Mesenteric fat pad (tissue), 1 donor: ENCODE measurements around the gene NAALADL2. TPM values are rescaled to one million over a fixed set of nuclear protein-coding genes. Genes with fewer than 3 reads are reported as not detected.

Source experiments
- DNase-seq: peaks from one replicate; pipeline ENCODE4 v3.0.0-alpha.2; 2020; ENCODE audit warnings: low spot score
- total RNA-seq: library from RNA; stranded (reverse); fragmentation: NEBNext Ultra II Directional; extraction: Animal tissue kit (Norgen Biotek cat#: 25700); gene quantifications from one replicate; pipeline ENCODE4 v1.2.1, GENCODE V29; 2021
- donor health status: DM: yes; HTN: yes; CAD: no.

NAALADL2 gene
- total RNA-seq, 1 donor from 2014 or later = 12.5 TPM

DNA sequence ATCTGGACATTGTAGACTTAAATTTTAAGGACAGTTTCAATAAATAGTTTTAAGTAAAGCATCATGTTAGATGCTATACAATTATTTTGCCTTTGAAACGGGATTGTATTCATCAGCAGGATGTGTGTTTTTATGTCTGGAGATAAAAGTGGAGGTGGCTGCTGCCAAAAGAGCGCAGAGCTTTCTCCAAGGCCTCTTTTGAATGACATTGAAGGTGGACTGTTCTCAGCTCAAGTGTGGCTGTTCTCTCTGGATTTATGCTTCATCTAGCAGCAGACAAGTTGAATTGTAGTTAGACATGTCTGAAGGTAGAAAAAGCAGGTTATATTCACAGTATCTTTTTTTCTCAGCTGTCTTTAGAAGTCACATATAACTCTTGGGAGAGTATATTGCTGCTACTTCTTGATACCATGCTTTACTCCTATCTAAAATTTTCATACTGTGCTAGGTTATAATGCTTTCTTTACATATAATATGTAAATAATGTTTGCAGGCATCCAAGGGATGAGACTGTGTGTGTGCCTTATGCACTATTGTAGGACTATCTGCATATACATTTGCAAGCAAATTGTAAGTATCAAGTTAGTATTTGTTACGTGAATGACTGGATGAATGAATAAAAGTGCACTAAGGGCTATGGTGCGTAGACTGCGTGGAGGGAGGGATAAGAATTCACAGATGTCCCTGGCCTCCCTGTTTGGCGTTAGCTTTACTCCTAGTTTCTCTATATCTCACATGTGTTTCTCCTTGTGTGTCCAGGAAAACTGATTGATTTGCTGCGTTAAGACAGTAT lies 340.1 kb downstream of the NAALADL2 start:
- no peak for DNase-seq

DNA sequence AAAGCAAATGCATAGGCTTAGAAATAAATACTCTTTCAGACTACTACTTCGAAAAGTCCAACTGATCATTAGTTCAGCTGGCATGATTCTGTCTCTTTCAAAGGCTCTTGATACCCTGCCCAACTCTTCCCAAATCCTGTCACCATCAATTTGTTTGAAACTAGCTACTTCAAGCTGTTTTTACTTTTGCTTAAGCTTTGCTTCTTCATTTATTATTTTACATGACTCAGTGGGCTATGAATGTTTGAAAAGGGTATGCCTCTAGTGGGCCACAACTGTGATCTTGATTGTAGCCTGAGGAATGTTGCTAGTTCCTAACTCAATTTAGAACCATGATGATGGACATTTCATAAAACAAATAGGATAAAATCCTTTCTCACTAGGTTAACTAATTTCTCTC lies 340.8 kb downstream of the NAALADL2 start:
- no peak for DNase-seq

DNA sequence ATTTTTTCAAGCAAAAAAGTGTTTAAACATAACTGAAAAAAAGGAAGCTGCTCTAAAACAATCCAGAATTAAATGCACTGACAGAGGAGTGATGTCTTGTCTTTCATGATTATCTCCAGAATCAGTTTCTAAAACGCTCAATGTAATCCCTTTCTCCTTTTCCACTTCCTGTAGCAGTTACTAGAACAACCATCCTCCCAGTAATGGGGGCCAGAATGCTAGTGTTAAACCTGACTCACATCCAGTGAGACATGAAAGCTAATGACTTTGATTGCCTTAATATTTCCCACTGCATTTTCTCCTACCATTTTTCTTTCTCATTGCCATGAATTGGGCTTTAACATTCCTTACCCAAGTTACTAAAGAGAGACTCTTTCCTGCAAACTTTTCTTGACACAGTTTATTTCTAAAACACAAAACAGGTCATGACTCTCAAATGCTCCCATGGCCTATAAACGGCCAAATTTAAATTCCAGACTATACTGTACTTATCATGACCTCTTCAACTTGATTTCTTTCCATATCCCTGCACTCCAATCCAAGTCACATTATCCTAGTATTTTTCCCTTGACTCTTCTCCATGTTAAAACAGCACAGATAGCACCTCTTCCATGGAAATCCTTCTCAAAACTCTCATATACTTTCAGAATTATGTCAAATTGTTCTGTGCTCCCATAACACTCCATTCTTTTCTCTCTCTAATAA lies 341.4 kb downstream of the NAALADL2 start:
- DNase-seq = no peak

DNA sequence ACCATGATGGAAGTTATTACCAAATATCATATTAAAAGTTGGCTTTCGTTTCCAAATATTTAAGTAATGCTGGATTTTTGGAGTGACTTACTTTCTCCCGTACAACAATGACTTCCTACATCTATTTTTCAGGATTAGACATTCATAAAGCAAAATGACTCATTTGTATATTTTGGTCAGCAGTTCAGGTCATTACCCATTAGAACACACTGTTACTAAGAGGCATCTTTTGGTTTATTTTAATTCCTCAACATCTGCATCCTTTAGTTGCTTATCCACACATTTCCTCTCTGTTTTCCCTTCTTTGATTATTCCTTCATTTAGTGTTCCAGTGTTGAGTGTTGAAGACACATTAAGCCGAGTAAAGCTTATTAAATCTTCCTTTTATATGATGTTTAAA lies 348.2 kb downstream of the NAALADL2 start:
- no peak for DNase-seq

DNA sequence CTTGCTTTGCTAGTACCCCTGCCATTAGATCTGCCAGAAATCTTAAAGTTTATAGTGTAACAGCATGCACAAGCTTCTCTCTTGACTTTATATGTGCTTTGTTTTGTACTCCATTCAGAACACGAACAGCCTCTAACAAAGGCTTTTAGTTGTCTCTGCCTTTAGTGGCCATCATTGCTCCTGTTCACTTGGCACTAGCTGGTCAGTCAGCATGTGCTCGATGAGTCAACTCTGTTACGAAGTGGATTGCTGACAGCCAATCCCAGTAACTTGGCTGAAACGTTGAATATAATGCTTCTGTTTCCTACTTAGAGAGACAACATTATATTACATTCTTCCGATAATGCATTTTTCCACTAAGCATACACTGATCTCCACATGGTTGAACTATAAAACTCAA lies 349.2 kb downstream of the NAALADL2 start:
- DNase-seq = no peak

DNA sequence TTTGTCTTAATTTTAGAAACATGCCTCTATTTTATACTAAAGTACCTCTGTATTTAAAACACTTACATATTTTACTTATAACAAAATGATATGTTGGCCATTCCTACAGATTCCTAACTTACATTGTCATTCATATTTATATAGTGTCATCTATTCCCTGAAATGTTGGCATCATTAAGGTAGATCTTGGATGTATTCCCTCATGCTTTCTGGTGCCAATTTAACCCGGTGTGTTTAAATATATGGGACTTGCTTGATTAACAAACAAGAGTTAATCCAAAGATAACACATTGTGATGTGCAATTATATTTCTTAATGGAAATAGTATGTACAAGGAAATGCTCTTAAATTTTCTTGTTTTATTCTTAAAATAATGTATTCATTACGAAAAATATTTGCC lies 352.3 kb downstream of the NAALADL2 start:
- DNase-seq = no peak

DNA sequence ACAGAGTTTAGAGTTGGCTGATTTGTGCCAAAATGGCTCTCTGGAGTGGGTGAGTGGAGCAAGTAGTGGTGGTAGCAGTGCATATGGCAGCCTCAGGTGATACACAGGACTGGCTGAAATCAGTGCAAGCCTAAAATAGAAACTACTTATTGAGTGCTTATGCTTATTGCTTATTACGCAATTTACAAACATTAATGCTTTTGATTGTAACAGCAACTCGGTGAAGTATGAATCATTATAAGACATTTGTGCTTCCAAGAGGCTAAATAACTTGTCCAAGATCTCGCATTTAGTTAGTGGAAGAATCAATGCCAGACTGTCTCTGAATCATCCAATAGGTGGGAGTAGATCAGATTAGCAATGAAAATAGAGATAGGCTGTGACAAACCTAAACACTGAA lies 353.8 kb downstream of the NAALADL2 start:
- DNase-seq = no peak

DNA sequence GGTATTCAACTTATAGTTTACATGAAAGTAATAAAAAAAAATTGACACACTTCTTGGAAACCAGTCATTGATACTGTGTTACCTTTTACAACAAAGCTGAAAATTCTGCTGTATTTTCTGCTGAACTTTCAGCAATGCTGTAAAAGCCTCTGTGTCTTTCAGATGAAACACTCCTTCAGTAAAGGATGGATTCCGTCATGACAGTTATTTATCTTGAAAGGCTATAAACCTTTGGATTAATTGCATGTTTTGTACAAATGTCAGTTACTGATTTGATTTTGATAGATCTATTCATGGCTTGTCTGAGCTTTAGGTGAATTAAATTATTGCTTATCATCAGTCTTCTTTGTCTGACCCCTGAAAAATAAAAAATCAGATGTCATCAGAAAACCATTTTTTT lies 355.1 kb downstream of the NAALADL2 start:
- no peak for DNase-seq

DNA sequence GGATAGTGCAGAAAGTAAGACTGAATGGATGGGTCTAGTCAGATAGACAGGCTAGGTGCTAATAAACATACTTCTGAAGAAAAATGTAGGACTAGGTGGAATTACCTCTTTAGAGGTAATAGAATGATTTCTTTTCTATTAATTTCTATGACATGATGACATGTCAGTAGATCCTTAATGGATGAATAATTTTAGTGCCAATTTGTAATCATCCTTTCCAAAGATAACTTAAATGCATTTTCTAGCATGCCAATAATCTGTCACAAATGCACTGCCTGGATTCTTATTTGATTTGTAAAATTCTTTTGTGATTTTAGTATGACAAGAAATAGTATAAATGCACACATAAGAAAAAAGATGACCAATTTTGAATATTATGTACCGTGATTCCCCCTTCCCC lies 356.7 kb downstream of the NAALADL2 start:
- no peak for DNase-seq

DNA sequence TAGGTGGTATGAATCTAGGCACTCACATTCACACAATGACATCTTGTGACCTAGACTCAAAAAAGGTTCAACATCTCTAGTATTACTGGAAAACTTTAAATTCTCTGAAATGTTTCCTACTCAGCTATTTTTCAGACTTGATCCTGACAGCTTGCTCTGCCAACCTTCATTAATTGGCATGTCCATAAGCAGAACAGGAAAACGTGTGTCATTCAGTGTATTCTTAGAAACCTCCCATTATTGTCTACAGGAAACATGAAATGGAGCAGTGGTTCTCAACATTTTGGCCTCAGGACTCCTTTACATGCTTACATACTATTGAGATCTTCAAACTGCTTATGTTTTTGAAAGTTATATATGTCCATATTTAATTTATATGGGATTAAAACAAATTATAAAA lies 363.2 kb downstream of the NAALADL2 start:
- no peak for DNase-seq

DNA sequence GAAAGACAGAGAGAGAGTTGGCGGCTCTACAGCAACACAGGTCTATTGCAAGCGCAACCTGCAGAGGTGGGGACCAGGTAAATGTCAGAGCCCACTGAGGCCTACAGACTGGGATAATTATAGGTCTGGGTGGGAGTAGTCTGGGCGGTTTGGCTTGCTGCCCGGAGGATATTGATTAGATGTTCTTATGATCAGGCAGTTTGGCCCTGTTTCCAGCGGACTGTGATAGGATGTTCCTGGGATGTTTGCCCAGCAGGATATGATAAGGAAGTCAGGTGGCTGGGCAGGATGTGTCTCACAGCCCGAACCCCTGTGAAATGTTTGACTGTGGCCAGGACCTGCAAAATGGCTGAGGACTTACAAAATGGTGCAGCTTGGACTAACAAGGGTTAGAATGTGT lies 364.9 kb downstream of the NAALADL2 start:
- no peak for DNase-seq

DNA sequence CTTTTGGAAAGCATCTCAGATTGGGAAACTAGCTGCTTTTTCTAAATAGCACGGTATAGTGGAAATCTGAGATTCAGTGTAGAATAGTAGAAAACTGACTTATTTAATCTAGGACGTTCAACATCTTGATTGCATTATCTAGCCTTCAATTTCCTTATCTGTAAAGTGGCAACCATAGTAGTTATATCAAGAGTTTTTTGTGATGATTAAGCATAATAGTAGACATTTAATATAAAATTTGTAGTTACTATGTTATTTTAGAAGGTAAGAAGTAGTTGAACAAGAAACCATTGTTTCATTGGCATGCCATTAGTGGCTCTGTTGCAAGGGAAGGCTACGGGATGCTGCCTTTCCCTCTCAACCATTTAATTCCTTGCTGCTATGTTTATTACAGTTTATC lies 367.3 kb downstream of the NAALADL2 start:
- DNase-seq = no peak

DNA sequence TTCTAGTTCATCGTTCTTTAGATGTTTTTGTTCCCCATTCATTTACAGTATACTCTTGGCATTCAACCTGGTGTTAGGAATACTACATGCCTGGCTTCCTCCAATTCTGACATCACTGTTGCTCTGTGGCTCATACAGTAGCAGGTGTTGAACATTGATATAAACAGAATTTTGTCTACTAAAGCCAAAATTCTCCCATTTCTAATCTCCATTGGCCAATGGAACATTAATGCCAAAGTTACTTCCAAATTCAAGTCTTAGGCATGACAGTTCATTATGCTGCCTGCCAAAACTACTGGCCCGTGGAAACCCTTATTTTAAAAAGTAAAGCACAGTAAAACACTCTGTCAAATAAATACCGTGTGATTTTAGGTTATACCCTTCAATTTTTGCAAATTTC lies 368.0 kb downstream of the NAALADL2 start:
- no peak for DNase-seq

DNA sequence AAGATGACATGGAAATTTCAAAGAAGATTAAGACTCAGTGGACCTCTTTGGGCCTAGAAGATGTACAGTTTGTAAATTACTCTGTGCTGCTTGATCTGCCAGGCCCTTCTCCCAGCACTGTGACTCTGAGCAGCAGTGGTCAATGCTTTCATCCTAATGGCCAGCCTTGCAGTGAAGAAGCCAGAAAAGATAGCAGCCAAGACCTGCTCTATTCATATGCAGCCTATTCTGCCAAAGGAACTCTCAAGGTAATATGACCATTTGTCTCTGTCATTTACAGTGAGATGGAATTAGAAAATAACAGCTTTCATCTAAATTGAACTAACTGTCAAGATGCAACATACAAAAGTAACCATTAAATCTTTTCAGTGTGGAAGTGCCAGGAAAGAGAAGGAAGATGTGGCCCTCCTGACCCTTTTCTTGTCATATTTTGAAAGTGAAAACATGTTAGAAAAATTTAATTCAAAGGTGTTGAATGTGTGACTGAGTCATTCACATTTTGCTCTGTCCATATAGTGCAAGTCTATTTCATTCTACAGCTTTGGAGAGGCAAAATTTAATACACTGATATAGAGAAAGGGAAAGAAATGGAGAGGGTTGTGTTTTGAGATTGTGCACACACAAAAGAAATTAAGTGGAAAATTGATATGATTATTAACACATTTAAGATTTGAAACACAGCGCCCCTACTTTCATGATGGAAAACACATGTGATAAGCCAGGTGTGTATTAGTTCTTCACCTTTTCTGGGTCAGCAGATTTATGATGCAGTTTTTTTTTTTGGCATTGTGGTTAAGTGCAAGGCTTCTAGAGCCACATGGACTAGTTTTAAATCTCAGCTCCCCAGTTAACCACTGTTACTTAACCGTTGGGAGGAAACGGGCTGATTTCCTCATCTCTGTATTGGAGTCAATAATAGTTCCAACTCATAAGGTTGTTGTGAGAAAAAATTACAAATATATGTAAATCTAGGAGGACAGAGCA lies 375.1 kb downstream of the NAALADL2 start:
- DNase-seq = no peak

DNA sequence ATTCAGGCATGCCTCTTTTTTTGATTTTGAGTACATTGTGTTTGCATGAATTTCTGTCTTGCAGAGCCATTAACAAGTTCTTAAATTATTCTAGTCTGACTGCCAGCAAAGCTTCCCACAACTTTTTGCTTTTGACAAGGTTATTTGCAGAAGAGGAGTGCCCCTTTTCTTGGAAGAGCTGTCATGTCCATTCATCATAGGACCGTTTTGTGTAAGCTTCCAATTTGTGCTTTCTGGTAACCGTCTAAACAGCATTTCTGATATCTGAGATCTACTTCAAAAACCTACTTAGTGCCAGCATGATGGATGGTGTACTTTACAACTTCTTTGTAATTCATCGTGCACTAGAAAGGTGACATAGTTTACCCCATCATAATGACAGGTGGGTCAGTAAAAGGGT lies 379.7 kb downstream of the NAALADL2 start:
- DNase-seq = no peak

DNA sequence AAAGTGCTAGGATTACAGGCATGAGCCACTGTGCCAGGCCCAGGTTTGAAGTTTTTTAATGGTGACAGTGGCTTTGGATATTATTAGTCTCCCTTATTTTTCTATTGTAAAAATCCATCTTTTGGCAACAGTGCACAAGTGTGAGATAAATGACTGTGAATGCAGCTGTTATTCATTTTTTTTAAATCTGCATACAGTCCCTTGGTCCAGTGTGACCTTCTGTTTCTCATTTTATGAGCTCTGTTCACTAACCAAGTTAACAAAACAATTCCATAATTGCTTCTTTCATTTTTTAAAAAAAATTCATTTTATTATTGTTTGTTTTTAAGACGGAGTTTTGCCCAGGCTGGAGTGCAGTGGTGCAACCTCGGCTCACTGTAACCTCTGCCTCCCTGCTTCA lies 381.8 kb downstream of the NAALADL2 start:
- no peak for DNase-seq

DNA sequence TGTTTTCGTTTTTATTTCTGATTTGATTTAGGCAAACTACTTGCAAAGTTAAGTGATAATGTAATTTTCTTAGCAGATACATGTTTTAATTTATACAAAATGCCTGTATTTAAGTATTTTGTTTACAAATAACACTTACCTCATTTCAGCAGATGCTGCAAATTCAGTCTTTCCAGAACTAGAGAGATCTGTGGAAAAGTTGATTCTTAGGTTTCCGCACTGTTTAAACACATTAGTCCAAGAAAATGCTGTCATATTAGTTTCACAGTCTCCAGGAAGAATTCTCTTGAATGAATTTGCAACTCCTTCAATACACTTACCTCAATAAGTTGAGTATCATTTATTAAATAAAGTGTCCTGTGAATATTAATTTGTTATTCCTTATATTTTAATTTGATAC lies 383.1 kb downstream of the NAALADL2 start:
- DNase-seq = no peak

DNA sequence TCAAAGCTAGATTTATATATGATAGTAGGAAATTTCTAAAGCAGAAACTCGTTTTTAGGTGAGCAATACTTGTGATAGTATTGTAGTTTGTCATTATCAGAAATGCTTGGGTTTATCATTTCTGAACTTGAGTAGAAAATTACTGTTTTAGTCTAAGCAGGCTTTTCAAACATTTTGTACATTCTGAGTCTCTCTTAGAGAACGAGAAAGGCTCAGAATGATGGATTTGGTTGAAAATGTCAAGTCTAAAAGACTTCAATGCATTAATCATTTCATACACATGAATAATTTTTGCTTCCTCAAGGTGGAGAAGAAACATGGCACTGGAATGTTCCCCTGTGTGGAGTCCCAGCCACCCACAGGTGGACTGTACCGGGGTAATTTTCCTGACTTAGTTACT lies 387.1 kb downstream of the NAALADL2 start:
- DNase-seq = no peak

DNA sequence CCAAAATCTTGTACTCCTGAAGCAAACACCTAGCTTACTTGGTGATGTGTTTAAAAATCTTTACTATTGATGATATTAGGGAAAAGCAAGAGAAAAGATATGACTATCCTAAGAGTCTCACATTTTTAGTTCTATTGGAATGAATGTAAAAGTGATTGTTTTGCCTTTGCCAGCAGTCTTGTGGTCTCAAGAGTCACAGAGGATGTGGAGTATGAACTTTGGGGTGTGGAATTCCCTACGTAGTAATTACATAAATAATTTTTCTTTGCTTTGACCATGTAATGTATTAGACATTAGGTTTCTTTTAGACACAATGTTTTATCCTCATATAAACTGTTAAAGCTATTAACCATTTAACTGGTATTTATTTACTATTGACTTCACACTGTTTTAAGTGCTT lies 387.6 kb downstream of the NAALADL2 start:
- DNase-seq = no peak

DNA sequence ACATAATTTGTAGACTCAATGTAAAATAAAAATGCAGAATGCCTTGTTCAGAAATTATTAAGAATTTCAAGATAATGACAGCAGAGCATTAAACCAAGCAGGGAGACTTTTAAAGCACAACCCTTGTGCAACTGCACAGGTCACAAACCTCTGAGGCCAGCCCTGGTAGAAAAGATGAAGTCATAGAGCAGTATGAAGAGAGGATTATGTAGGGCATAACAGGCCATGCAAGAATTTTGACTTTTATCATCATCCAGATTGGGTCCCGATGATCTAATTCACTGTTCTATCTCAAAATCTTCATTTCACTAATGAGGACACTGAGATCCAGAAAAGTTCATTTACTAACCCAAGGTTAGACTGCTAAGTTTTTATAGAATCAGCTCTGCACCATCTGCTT lies 388.5 kb downstream of the NAALADL2 start:
- no peak for DNase-seq

DNA sequence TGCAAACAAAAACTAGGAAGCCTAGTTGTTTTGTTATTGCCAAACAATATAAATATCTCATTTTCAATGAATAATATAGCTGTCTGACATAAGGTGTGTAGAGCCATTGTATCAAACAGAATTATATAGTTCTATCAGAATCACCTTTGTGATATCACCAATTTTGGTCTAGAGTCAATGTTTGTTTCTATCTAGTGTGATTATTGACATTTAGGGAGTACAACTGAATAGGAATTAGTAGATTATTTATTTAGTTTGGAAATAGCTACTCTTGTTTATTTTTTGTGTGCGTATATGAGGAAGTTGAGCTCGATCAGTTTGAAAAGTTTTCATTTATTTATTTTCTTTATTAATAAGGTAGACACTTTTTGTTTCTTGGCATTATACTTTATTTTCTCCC lies 389.7 kb downstream of the NAALADL2 start:
- DNase-seq = no peak

DNA sequence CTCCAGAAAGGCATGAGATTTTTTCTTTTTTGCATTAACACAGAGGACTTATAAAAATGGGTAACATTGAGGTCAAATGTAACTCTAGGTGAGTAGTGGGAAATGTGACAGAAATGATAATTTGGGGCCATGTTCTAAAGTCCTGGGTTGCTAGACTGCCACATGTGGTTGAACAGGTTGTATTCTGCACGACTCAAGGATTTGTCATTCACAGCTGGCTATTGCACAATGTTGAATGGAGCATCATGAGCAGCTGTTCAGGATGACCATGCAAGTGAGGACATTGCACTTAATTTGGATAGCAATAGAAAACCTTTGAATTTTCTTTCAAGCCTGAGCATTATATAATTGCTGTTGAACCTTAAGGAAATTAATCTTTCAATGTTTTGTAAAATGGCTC lies 396.6 kb downstream of the NAALADL2 start:
- DNase-seq = no peak
